Ecto neural progenitor cell (in vitro differentiated cells): ENCODE data around the gene ADORA1.

ENCODE experiments used
- DNase-seq: peaks from one replicate; pipeline ENCODE4 v3.0.0-alpha.2; 2018; ENCODE audit warnings: low spot score

The ADORA1 gene

DNA sequence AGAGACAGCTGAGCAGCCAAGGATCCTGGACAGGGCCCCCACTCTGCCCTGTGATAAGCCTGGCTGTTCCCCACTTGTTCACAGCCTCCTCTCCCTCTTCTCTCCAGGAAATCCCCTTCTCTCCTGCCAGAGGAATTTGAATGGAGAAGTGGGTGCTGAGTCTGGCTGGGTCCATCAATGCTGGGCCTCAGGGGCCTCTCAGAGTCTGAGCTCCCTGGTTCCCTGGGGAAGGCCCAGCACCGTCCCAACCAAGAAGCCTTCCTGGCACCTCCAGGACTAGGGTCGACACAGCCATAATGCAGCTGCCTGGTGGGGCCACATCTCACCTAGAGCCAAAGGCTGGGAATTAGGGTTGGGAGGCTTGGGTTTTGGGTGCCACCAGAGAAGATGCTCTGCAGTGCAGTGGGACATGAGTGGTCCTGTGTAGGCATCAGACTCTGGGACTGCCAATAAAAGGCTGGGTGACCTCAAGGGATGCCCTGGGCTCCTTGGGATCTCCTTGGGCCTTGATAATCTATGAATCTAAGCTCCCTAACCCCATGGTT, 45.6 kb downstream of the ADORA1 start:
- DNase-seq = no peak

DNA sequence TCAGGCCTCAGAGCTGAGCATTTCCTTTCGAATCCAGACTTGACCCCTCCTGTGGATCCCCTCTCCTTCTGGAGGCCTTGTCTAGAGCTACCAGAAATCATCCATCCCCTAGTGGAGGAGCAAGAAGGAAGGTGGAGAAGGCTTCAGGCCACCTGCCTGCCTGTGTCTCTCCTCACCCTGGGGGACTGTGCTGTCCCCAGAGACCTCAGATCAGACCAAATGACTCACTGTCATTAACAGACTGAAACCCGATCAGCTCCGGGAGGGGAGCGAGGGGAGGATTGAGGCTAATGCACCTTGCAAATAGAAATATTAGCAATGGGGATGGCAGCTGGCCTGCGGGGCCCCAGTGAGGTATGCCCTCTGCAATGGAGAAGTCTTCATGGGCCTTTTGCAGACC, 46.0 kb downstream of the ADORA1 start:
- DNase-seq = no peak

DNA sequence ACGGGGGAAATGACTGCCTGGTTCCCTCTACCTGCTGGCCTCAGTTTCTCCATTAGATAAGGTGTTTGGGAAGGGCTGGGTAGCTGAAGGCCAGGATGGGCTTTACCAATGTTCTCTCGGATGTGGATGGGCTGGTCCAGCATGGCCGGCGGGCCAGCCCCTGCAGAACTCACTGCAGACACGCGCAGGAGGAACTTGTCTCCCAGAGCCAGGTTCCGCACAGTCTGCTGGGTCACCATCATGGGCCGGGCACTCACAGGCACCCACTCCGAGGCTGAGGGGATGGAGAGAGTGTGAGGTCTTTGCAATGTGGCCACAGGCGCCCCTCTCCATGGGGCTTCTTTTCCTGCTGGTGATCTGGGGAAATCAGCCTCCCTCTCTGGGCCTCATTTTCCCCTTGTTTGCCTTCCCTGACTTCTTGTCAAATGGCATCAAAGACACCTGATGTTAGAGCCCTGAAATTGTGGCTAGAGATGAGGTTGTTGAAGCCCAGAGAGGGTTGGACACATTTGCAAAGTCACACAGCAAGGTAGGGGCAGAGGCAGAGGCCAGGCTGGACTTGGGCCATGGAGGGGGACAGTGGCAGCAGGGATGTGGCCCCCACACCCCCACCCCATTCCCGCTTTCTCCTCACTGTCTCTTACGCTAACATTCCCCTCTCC, 46.9 kb downstream of the ADORA1 start:
- no peak for DNase-seq

DNA sequence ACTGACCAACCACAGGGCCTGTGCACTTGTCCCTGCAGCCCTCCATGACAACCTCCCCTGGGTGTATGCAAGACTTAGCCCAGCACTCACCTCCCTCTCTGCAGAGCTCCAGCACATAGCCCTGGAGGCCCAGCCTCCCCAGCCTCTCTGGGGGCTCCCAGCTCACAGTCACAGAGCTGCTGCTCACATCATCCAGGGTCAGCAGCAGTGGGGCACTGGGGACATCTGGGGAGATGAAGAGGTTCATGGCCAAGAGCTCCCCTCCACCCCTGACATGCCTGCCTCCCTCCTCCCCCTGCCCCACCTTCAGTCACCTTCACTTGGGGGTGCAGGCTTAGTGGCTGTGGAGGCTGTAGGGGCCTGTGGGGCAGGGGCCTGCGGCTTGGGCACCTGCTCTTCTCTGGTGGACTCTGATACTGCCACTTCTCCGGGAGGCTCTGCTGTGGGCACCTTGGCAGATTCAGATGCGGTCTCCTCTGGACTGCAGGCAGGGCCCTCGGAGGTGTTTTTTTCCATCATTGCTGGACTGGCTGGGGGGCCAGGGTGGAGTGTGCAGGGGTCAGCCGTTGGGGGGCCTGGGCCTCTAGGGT, 47.8 kb downstream of the ADORA1 start, which contains the start of gene MYBPH:
Gene MYBPH, minus strand, starts transcription at position 590 of the 590 bp plus-strand sequence. Its CDS starts 71 bp downstream, at position 519.
- no peak for DNase-seq

DNA sequence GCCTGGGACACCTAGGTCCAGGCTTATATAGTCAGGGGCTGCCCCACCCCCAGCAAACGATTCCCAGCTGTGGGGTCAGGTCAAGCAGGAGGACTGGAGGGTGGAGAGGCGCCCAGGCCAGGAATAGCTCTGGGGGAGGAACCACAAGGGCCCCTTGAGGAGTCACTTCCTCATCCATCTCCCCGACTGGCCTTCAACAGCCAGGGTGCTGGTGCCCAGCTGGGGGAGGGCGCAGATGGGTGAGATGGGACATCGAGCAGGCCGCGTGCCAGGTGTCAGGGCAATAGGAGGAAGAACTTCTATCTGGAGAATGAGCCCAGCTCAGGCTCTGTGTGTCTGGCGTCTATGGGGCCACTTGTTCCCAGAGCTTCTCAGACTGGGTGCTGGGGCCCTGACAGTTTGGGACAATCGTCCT, 48.3 kb downstream of the ADORA1 start:
- no peak for DNase-seq

DNA sequence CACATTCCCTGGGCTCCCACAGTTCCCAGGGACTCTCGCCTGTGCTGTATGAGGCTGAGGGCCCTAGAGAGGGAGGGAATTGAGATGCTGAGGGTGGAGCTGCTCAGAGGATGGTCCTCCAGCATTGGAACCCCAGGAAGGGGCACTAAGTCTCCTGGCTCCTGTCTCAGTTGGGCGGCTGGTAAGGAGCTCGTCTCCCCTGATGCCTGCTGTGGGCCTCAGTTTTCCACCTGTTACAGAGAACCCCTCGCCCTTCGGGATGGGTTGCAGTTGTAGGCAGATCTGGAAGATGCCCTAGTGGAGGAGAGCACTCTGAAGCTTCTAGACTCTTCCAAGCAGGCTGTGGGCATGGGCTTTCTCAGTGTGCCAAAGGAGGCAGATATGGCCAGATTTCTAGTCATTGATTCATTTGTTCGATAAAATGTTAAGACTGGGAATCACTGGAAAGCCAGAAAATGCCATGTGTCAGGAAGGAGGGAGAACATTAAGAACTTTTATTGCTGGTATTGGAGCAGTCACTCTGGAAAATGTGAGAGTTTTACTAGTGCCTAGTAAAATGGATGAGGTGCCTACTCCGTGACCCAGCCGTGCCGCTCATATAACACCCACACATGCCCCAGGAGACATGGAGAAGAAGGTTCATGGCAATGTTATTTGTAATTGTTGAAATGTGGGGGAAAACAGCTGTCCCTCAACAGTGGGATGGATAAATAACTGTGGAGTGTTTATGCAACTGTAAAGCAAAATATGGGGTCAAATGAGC, 48.9 kb downstream of the ADORA1 start:
- no peak for DNase-seq

DNA sequence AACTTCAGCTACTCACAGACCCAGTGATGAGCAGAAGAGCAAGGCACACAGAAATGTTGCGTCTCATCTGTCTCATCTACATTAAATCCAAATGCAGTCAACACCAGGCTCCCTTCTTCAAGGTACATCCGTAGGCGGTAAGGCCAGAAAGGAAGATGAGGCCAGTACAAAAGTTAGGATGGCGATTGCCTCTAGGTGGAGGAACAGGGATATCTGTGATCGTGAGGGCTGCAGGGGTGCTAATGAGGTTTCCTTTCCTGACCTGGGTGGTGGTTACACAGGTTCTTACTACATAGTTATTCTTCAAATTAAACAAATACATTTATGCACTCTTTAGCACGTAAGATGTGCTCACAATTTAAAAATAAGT, 49.5 kb downstream of the ADORA1 start:
- no peak for DNase-seq

DNA sequence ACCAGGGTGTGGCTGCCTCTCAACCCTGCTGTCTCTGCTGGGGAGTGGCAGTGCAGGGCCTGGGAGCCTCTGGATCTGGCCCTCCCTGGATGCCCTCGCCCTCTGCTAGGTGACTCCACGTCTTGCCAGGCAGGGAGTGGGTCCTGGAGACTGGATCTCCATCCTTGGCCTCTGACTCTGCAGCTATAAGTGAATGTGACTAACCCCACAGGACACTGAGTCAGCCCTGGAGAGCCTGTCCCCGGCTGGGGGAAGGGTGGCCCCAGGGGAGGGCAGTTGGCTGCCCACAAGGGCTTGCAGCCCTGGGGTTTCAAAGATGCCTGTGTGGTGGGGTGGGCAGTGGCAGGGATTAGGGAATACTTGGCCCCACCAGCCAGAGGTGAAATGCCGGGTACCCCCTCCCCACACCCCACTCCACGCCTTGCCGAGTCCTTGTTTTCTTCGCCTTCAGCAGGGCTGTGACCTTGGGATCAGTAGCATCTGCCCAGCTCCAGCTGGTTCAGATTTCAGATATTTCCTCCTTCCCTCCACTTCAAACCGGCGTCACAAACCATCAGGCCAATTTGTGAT, 50.0 kb downstream of the ADORA1 start:
- no peak for DNase-seq

DNA sequence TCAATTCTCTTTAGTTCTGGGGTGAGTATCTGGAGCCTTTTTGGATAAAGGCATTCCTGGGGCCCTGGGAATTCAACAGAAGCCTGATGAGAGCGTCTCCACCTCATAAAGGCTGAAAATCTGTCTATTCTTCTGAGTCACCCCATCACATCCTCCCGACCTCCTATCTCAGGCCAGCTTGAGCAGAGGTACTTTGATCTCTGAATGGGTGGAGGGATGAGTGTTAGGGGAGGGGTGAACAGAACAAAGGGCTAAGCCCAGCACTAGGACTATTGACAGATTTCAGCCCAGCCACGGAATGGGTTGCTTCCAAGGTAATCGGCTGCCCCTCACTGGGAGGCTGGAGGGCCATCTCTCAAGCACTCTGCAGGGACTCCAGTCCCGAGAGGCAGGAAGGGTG, 50.6 kb downstream of the ADORA1 start:
- DNase-seq = peak; percentile 77

DNA sequence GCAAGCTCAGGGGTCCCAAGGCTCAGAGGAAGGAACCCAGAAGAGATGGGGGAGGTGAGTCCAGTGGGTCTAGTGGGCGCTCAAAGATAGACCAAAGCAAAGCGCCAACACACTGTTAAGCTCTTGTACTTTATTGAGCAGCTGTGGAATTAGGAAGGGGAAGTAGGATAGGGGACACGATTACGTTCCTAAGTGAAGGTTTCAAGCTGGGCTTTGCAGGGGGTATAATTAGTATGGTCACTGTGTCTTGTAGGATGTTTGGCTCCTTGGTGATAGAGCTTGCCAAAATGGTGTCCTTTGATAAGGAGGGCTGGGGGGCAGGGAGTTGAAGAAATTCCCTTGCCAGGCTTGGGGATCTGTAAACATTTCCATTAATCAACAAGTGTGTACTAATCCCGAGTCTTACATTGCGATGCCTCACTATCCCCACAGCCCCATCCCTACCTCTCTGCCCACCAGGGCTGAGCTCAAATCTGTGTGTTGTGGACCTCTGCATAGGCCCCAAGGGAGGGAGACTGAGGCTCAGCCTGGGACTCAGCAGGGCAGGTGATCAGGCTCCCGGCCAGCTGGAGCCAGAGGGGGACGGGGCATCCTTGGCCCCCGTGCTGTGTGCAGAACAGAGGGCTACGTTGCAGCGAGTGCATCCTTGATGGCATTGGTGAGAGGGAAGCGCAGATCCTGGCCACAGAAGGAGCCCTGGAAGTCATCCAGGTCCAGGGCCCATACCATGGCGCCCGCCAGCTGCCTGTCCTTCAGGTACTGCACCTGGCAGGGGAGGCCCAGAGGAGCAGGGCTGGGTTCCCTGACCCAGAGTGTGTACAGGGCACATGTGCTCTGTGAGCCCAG, 51.5 kb downstream of the ADORA1 start:
- DNase-seq = no peak

DNA sequence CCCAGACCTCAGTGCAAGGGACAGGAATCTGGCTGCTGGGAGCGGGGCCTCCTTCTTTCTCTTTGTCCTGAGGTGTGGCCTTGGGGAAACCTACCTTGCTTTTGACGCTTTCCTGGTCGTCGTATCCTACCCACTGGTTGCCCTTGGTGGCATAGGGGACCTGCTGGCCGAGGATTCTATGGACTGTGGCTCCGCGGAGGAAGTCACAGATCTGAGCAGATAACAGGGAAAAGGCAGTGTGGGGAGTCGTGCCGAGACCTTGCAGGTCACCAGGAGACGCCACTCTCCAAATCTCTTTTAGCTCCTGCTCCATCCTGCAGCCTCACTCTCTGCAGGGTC, 52.1 kb downstream of the ADORA1 start:
- DNase-seq = no peak

DNA sequence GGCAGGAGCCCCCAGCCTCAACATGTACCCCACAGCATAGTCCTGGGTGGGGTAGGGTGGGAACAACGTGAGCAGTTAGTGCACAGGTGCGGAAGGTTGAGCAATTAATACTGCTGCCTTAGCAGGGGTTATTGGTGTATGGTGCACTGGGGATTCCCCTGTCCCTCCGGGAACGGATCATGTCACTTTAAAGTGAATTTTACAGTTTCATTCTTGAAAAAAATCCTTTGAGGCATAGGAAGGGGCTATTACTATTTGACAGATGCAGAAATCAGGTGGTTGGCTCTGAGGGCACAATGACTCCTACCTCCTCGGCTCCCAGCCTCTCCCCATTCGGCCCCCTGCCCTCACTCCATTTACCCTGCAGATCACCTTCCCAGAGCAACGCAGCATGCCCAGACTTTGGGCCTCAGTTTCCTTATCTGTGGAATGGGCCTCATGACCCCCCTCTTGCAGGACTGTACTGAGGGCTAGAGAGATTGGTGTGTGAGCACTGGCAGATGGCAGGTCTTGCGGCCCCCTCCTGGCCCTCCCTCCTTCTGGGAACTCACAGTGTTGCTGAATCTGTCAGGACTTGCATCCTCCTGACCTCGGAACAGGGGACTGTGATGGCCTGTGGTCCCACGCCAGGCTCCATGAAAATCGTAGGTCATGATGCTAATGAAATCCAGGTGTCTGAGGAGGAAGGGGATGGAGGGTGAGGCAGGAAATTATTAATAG, 53.2 kb downstream of the ADORA1 start:
- no peak for DNase-seq

DNA sequence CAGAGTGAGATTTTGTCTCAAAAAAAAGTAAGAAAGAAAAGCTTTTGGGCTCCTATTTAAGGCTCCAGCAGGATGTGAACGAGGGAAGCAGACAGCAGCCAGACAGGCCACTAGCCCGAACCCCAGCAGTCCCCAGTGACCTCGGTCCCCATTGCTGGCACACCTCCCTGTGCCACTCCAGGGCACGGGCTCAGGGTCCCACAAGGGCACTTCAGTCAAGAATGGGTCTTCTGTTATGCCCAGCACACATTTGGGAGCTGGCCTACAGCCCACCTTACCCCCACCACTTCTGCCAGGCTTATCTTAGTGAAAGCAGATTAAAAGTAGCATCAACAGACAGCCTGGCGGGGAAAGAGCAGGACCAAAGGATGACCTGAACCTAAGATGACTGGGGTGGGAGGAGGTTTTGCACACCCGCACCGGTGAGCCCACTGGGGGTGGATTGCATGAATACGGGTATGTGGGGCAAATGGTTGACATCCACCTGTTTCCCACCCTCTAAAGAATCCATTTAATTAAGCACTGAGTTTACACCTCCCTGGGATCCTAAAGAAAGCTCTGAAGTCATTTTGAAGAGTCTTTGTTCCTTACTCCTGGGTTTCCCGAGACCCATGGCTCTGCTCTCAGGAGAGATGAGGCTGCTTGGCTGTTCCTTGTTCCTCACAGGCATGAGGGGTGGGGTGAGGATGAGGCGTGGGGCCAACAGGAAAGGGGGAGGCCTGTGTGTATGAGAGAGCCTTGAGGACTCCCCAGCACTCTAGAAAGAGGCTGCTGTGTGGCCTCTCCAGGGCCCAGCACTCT, 54.3 kb downstream of the ADORA1 start:
- DNase-seq = no peak

DNA sequence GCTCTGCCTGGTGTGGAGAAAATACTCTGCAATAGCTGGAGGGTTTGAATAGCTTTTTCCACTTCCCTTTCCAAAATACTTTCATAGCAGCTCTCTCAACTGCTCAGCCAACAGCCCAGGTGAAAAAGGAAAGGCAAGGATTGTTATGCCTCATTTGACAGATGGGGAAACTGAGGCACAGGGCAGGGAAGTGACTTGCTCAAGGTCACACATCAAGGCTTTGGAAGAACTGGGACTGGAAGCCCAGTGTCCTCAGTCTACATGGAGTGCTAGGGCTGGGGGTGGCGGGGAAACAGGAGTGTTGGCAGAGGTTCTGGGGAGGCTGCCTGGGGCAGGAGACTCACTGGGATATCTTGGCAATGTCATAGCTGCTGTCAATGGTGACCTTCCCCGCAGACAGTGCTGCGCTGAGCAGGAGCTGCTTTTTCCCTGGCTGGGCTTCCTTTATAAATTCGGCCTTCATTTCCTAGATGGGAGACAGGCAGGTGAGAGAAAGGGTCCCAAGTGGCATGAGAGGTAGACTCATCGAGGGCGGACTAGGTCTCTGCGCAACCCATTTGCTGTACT, 54.9 kb downstream of the ADORA1 start:
- DNase-seq = no peak

DNA sequence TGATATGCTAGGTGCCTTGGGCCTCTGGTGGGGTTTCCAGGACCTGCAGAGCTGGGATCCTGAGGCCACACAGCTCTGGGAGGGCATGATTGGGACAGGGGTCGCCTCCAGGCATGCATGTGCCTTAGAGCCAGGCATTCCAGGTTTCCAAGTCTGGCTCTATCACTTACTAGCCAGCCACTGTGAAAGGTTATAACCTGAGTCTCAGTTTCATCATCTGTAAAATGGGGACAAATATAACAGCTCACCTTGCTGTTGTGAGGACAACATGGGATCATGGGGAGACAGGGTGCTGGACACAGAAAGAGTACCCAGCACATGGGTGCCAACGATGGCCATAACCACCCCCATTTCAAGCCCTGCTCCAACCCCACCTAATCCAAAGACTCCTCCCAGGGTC, 56.3 kb downstream of the ADORA1 start:
- no peak for DNase-seq

DNA sequence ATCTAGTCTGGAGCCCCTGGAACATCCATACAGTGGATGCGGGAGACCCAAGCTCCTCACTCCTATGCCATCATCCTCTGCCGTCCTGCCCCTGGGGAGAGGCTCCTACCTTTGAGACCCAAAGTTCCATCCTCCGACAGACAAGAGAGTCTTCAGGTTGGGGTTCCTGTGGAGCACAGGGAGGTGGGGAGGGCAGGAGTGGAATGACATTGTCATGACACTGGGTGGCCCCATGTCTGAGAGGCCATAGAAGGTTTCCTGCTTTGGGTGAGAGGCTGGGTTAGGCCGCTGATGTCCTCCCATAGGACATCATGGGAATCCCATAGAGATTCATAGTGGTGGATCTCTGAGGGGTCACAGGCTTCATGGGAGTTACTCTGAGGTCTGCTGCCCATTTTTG, 56.9 kb downstream of the ADORA1 start:
- no peak for DNase-seq

DNA sequence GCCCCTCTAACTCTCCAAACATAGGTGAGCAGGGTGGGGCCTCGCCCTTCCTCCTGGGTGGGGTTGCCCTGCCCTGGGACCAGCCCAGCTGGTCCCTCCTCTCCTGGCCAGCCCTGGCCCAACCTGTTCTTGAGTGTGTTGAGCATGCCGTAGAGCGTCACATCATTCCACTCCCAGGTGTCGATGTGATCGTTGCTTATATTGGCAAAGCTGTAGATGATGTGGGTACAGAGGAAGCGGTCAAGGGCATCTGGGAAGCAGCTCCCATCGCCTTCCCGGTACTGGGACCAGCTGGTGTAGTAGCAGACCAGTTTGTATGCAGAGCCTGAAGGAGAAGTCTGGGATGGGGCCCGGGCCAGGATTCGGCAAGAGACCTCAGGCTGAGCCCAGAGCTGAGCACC, 57.5 kb downstream of the ADORA1 start:
- no peak for DNase-seq

DNA sequence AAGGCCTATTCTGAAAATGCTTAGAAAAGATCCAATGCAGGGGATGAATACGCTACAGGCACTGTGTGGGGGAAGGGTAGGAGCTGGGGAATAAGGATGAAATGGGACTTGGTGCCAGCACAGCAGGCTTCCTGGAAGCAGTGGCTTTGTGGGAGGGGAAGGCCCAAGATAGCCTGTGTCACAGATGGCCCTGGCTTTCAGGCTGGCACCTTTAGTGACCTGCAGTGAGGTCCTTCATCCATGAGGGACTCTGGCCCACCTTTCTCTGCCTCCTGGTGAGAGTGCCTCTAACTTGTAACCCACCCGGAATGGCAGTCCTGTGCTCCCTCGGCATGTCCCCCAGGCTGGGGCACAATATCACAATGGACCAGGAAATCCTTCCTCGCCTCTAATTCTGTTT, 58.1 kb downstream of the ADORA1 start:
- no peak for DNase-seq

DNA sequence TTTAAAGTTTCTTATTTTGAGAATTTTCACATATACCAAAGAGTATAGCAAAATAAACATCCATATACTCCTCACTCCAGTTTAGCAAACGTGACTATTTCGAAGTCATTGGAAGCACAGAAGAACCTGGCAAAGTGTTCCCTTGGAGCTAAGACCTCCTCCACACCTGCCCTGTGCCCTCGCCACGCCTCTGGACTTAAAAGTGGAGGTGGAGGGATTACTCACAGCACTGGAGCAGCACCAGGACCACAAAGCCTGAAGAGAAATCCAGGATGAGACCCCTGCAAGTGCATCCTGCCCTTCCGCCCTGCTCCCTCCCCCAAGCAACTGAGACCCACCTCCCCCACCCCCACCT, 58.5 kb downstream of the ADORA1 start:
- no peak for DNase-seq
